Measurements from ENCODE around the gene RASGRF1.

GRCh38 chr15:78932258-78932808 is 158.2 kb downstream of the RASGRF1 start:
- TF ChIP-seq EZH2 (IDR thresholded peaks at IDR 0.05; ENCODE audit: borderline replicate concordance, insufficient read depth, low read depth, low read length, poor library complexity, severe bottlenecking) (no peak), CTCF (IDR thresholded peaks at IDR 0.05) (no peak)

Data from B cell (primary cell).